HEK293T (cell line): ENCODE measurements around the gene MYB.

Source experiments
- CTCF ChIA-PET: fragments of 350-600 bp; formaldehyde crosslinking; extraction: SDS; loops from one replicate; lab custom pipeline; 2021; ENCODE audit warnings: antibody characterized with exemption, inconsistent platforms; lab: Yijun Ruan, JAX
- POLR2A ChIA-PET: fragments of 350-600 bp; formaldehyde crosslinking; extraction: SDS; loops from one replicate; lab custom pipeline; 2020; ENCODE audit warnings: antibody characterized with exemption, inconsistent platforms; lab: Yijun Ruan, JAX
- DNase-seq: peaks from one replicate; pipeline ENCODE4 v3.0.0; 2012; ENCODE audit warnings: mixed read lengths; ENCODE audit errors: extremely low spot score
- NFRKB ChIP-seq: fragments of 450-650 bp; IDR thresholded peaks from 2 replicates; pipeline ENCODE4 v1.6.1; 2016; ENCODE audit warnings: mild to moderate bottlenecking, moderate library complexity
- SUZ12 ChIP-seq: fragments of 450-650 bp; IDR thresholded peaks from 2 replicates; pipeline ENCODE4 v1.6.1; 2016; ENCODE audit warnings: mild to moderate bottlenecking

Gene MYB

GRCh38 chr6:135268740-135269139 lies 87.6 kb downstream of the MYB start:
- ChIA-PET CTCF (no interaction called here), POLR2A (no interaction called here)
- TF ChIP-seq NFRKB (no peak), SUZ12 (no peak)
- no peak for DNase-seq
